SU-DHL-6 (cell line): ENCODE measurements around the gene TGIF1.

Source experiments
- H2AFZ ChIP-seq: fragments of 200-600 bp; sonication (generic); 2 replicates; pipeline ENCODE4 v1.6.1; 2014; ENCODE audit warnings: low read depth, mild to moderate bottlenecking, moderate library complexity, mixed read lengths, antibody characterized with exemption, low read length; ENCODE audit not compliant: severe bottlenecking
- H3F3A ChIP-seq: fragments of 200-600 bp; shearing (Covaris generic); 2 replicates; pipeline ENCODE4 v1.6.0; 2016; ENCODE audit warnings: antibody characterized with exemption, mild to moderate bottlenecking; ENCODE audit not compliant: insufficient read depth
- H3K27ac ChIP-seq: fragments of 200-600 bp; sonication (generic); 2 replicates; pipeline ENCODE4 v1.5.1; 2016; ENCODE audit warnings: low read depth, mild to moderate bottlenecking, low read length, moderate library complexity, mixed read lengths
- H3K27me3 ChIP-seq: fragments of 200-600 bp; sonication (generic), shearing (Covaris generic); 2 replicates; pipeline ENCODE4 v1.6.0; 2014; ENCODE audit warnings: mild to moderate bottlenecking, low read length
- H3K36me3 ChIP-seq: fragments of 200-600 bp; sonication (generic); 2 replicates; pipeline ENCODE4 v1.6.1; 2014; ENCODE audit warnings: mild to moderate bottlenecking, low read length, mixed read lengths
- H3K4me2 ChIP-seq: fragments of 300-600, 200-600 bp; shearing (Covaris generic), sonication (generic); 2 replicates; pipeline ENCODE4 v1.6.0; 2014; ENCODE audit warnings: low read length, low read depth, mild to moderate bottlenecking; ENCODE audit not compliant: poor library complexity, severe bottlenecking
- H3K4me3 ChIP-seq: fragments of 200-600 bp; sonication (generic); 2 replicates; pipeline ENCODE4 v1.5.1; 2014; ENCODE audit warnings: antibody characterized with exemption, low read length, mild to moderate bottlenecking, mixed read lengths; ENCODE audit not compliant: insufficient read depth, poor library complexity, severe bottlenecking
- H3K79me2 ChIP-seq: fragments of 200-600 bp; sonication (generic); 2 replicates; pipeline ENCODE4 v1.6.1; 2014; ENCODE audit warnings: mild to moderate bottlenecking, low read length, moderate library complexity; ENCODE audit not compliant: insufficient read depth
- H3K9ac ChIP-seq: fragments of 200-600 bp; sonication (generic); 2 replicates; pipeline ENCODE4 v1.7.0; 2014; ENCODE audit warnings: mild to moderate bottlenecking, low read length
- H3K9me2 ChIP-seq: fragments of 200-600 bp; sonication (generic); replicated peaks from 2 replicates; pipeline ENCODE4 v1.6.1; 2014; ENCODE audit warnings: low read length; ENCODE audit not compliant: insufficient read depth
- H3K9me3 ChIP-seq: fragments of 200-600 bp; sonication (generic); 2 replicates; pipeline ENCODE4 v1.6.1; 2014; ENCODE audit warnings: low read length, mixed read lengths; ENCODE audit not compliant: insufficient read depth
- H4K20me1 ChIP-seq: fragments of 200-600 bp; sonication (generic); 2 replicates; pipeline ENCODE4 v1.6.1; 2014; ENCODE audit warnings: low read depth, mild to moderate bottlenecking, antibody characterized with exemption, low read length, moderate library complexity, mixed read lengths
- CTCF ChIP-seq: fragments of 200-600 bp; sonication (generic); IDR thresholded peaks from one replicate; pipeline ENCODE4 v1.5.1; 2017; ENCODE audit warnings: antibody characterized with exemption, mild to moderate bottlenecking, low read length, moderate library complexity; ENCODE audit not compliant: insufficient read depth, poor library complexity, severe bottlenecking
- EZH2phosphoT487 ChIP-seq: fragments of 200-600 bp; sonication (generic), shearing (Covaris generic); conservative IDR thresholded peaks from 2 replicates; pipeline ENCODE4 v1.6.1; 2018; ENCODE audit warnings: mild to moderate bottlenecking, antibody characterized with exemption, low read length, moderate library complexity, mixed read lengths

Gene TGIF1

GRCh38 chr18:3453540-3454364 lies 3.8 kb downstream of the TGIF1 start:
- no peaks in the 10 kb centered on the region for H3K79me2 ChIP-seq
- no peaks in the 10 kb centered on the region for H3K36me3 ChIP-seq
- H3K9me3 ChIP-seq = no peaks in the 10 kb centered on the region
- no peak overlapping the region for H3K27ac ChIP-seq
- H3K9ac ChIP-seq = no peak overlapping the region
- TF ChIP-seq EZH2phosphoT487 = no peak
- no peak for TF ChIP-seq CTCF
- H3K4me2 ChIP-seq = peak overlapping the region; percentile 65
- H3K27me3 ChIP-seq = no peaks in the 10 kb centered on the region
- H2AFZ ChIP-seq = peak overlapping the region; percentile 59
- no peaks in the 10 kb centered on the region for H3K9me2 ChIP-seq
- H3K4me3 ChIP-seq = peak overlapping the region; percentile 41
- no peaks in the 10 kb centered on the region for H3F3A ChIP-seq
- no peaks in the 10 kb centered on the region for H4K20me1 ChIP-seq

GRCh38 chr18:3454365-3455089 lies 4.6 kb downstream of the TGIF1 start:
- H2AFZ ChIP-seq = peak overlapping the region; percentile 59
- H3F3A ChIP-seq = no peaks in the 10 kb centered on the region
- H3K9me3 ChIP-seq = no peaks in the 10 kb centered on the region
- no peaks in the 10 kb centered on the region for H3K27me3 ChIP-seq
- peak overlapping the region; percentile 65 for H3K4me2 ChIP-seq
- H3K9me2 ChIP-seq = no peaks in the 10 kb centered on the region
- TF ChIP-seq EZH2phosphoT487 (no peak), CTCF (peak; percentile 56)
- H3K79me2 ChIP-seq = no peaks in the 10 kb centered on the region
- H4K20me1 ChIP-seq = no peaks in the 10 kb centered on the region
- no peak overlapping the region for H3K9ac ChIP-seq
- H3K36me3 ChIP-seq = no peaks in the 10 kb centered on the region
- H3K4me3 ChIP-seq = peak overlapping the region; percentile 41
- H3K27ac ChIP-seq = no peak overlapping the region

GRCh38 chr18:3455090-3455635 lies 5.2 kb downstream of the TGIF1 start:
- Histone ChIP-seq H3K27me3 (no peaks in the 10 kb centered on the region), H3K4me3 (no peak overlapping the region), H3K27ac (no peak overlapping the region), H2AFZ (no peak overlapping the region), H3K79me2 (no peaks in the 10 kb centered on the region), H3K4me2 (peak overlapping the region; percentile 65), H4K20me1 (no peaks in the 10 kb centered on the region), H3K9me2 (no peaks in the 10 kb centered on the region), H3F3A (no peaks in the 10 kb centered on the region), H3K9me3 (no peaks in the 10 kb centered on the region), H3K9ac (no peak overlapping the region), H3K36me3 (no peaks in the 10 kb centered on the region)
- TF ChIP-seq EZH2phosphoT487 (no peak), CTCF (no peak)
